Cerebellar nuclear complex (tissue), 1 donor: Measurements from ENCODE around the gene TMEM167A.
"Not testable (repeated sequence)": the region's sequence is repeated elsewhere in the genome, so short reads cannot be mapped to it uniquely, and the experiment has no call there.

Experiments used
- DNase-seq, 2 experiments: peaks; one replicate each; lab custom pipeline; 2025; lab: John Stamatoyannopoulos, UW

Gene TMEM167A

DNA sequence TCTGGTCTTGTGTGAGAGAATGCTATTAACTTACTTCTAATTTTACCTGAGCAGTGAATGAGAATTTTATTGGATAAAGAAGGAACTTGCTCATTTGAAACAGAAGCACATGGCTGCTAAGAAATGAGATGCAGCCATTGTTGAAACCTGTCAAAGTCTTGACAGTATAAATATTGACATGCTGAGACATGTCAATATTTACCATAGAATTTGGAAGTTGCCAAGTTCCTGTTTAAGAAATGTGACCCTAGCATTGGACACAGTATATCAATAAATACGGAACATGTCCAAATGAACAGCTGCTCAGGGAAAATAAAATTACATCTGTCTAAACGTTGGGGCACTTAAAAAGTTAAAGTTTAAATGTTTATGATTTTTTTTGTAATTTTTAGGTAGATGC lies 7.9 kb upstream of the TMEM167A start:
- no peak for DNase-seq

DNA sequence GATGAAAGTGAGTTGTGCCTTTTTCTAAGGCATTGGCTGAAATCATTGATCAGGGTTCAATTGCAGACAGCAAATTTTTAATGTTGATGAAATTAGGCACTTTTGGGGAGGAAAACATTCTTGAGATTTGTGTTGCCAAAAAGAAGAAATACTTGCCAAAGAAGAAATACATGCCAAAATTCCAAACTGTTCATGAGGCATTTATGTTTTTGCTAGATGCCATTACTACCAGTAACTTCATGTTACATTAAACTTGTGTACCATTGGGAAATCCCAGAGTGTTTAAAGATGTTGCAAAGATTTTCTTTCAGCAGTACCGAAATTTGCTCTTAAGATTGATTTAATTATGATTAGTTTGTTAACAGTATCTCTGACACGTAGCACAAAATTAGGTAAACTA lies 7.1 kb upstream of the TMEM167A start:
- DNase-seq = no peak

DNA sequence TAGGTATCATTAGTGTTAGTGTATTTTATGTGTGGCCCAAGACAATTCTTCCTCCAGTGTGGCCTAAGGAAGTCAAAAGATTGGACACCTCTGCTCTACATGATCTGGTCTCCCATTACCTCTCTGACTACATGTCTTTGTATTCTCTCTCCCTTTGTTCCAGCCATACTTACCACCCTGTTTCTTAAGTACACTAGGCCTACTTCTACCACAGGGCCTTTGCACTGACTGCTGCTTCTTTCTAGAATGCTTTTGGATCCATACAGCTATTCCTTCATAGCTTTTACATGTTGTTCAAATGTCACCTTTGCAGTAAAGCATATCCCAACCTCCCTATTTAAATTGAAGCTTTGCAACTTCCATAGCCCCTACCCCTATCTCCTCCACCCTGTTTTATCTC lies 5.6 kb upstream of the TMEM167A start:
- DNase-seq = no peak

DNA sequence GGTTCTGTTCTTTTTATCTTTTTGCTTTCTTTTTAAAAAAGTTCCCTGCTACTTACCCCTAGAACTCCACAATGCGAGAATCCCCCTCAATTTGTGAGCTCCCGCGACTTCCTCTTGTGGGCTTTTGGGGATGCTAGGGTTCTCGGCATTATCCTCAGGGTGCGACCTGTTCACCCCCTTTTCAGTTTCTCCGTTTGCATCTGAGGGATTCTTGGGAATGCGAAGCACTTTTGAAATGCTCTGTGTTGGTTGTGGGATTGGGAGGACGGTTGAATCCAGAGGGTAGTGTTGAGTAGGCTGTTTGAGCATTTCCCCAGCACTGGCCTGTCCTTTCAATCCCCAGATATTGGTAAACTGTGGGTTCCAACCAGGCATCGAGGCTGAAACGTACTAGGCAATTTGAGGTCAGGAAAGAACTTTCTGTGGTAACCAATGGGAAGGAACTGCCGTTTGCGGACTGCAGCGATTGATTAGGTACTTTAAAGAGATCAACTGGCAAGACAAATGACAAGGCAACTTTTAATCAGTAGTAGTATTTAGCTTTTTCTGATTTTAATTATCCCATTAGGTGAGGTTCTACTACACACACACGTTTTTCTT lies 568 bp upstream of the TMEM167A start:
- no peak for DNase-seq

GRCh38 chr5:83072966-83073365 lies 4.2 kb downstream of the TMEM167A start:
- DNase-seq = no peak

DNA sequence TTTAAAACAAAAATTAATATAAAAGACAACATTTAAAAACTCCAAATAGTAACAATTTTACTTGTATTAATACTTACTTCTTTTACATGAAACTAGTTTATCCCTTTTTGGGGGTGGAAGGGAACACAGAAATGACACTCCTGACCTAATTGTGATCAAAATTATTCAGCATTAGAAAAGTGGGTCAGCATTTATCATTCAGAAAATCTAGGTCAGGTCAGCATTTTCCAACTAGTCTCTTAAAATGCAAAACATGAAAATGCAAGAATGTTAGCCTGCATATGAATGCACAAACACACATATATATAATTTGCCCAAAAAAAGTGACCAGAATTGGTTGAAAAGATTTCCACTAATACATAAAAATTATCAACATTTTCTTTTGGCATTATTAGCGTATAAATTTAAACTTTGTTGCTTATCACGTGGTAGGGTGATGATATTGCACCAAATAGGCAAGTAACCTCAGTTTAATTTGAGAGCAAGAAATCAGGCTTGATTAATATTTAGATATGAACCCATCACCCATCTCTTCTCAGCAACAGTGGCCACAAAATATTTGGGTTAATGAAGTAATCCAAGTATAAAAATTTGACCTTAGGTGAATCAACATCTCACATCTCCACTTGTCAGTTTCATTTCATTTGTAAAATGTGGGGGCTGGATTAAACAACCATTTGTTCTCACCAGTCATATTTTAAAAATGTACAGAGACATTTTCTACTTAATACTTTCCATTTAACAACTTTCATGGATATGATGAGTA lies 5.7 kb downstream of the TMEM167A start:
- DNase-seq = no peak

GRCh38 chr5:83069096-83069799 lies 7.9 kb downstream of the TMEM167A start:
- no peak for DNase-seq

DNA sequence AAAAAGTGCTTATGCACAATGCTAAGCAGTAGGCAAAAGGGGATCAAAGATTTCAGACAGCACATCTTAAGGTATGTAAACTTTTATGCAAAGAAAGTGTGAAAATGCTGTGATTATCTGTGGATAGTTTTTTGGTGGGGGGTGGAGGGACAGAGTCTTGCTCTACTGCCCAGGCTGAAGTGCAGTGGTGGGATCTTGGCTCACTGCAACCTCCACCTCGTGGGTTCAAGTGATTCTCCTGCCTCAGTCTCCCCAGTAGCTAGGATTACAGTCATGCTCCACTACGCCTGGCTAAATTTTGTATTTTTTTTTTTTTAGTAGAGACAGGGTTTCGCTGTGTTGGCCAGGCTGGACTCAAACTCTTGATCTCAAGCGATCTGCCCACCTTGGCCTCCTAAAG lies 9.8 kb downstream of the TMEM167A start:
- DNase-seq = not testable (repeated sequence)

DNA sequence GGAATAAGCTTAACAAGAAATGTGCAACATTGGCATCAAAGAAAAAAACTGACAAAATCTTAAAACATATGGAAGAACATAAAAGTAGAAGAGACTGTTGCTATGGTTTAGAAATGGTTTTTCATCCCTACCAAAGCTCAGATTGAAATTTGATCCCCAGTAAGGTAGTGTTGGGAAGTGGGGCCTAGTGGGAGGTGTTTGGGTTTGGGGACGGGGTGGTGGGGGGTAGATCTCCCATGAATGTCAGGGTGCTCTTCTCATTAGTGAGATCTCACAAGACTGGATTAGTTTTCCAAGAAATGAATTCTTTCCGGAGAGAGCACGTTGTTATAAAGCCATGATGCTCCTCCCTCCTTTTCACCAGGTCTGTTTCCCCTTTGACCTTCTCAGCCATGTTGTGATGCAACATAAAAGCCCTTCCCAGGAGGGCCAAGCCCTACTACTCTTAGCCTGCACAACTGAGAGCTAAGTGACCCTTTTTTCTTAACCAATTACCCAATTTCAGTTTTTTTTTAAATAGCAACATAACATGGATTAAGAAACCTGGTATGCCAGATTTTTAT lies 10.6 kb downstream of the TMEM167A start:
- no peak for DNase-seq

GRCh38 chr5:83059341-83059740 lies 17.9 kb downstream of the TMEM167A start:
- DNase-seq = no peak

DNA sequence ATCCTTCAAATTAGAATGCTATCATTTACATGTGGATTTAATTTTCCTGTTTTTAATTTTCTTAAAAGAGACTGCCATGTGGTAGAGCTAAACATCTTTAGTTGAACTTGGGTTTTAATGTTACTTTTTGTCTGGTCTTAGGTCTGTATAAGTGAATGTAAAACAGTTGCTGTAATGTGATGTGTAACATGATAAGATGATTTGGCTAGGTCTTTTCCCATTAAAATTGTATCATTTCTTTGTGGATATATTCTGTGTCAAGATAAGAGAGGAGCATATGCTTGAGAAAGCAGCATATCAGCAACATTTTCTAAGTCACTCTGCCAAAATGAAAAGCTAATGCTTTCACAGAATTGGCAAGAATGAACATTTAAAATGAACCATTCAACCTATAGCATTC lies 18.5 kb downstream of the TMEM167A start:
- DNase-seq = no peak

DNA sequence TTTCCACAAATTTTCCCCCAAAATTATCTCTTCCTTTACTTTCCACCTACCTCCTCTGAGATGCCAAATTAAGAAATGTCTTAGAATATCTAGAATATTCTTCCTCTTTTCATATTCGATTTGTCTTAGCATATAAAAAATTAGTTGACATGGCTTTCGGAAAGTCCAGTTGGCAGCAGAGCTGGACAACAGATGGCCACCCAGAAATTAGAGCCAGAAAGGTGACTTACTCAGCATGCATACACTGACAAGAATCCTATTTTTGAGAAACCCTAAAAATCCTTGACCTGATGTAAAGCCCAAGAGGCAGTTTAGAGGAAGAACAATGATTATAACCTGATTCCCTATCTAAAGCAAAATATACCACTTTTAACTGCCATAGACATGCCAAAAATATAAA lies 22.0 kb downstream of the TMEM167A start:
- peak in 1 of 2 experiments; percentile 27 for DNase-seq

DNA sequence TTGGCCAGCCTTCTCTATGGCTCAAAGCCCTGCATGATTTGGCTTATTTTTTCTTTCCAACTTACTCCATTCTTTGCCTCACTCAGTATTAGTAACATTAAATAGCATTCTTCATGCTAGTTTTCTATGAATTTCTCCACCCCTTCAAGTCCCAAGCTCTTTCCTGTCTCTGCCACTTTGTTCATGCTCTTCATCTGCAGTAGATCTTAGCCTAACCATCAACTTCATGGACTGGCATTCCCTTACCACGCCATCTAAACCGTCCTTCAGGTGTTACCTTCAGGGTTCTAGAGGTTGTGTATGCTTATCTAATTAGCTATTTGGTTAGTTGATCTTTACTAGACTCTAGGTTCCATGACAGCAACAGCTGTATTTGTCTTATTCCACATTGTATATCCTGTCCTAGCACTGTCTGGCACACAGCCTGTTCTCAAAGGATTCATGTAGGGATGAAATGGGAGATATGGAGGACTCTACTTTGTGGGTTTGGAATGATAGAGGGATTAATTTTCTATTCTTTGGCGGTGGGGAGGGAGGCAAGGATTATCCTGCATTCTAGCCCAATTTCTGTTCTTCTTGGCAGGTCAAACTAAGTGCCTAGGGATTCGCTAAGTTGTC lies 26.4 kb downstream of the TMEM167A start:
- DNase-seq = no peak

GRCh38 chr5:83049370-83049885 lies 27.8 kb downstream of the TMEM167A start:
- DNase-seq = no peak

- DNase-seq = no peak
These were observed 28.4 kb downstream of the TMEM167A start for GRCh38 chr5:83048811-83049210.

GRCh38 chr5:83048277-83048676 lies 28.9 kb downstream of the TMEM167A start:
- no peak for DNase-seq

DNA sequence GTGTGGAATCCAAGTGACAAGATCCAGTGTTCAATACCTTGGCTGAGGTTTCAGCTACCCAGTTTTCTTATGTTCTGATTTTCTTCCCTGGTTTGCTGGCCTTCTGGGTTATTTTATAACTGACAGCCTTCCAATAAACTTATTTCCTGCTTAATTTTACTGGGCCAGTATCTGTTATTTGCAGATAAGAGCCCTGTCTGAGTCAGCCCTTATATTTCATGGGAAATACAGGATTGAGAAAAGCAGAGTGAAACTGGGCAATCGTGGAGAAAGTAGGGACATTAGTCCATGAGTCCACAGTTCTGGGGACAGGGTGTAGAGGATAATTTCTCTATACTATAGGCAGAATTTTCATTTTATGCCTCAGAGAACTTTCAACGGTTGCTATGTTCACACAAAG lies 32.3 kb downstream of the TMEM167A start:
- no peak for DNase-seq

GRCh38 chr5:83042507-83042906 lies 34.7 kb downstream of the TMEM167A start:
- no peak for DNase-seq

GRCh38 chr5:83038924-83039323 lies 38.3 kb downstream of the TMEM167A start:
- no peak for DNase-seq

GRCh38 chr5:83036991-83037575 lies 40.1 kb downstream of the TMEM167A start:
- no peak for DNase-seq

GRCh38 chr5:83035373-83036100 lies 41.7 kb downstream of the TMEM167A start:
- DNase-seq = no peak
